KMS-11 (cell line): Measurements from ENCODE around the gene PSMA1.

Experiments used
- H2AFZ ChIP-seq: fragments of 200-600 bp; sonication (generic); 2 replicates; pipeline ENCODE4 v1.6.1; 2016; ENCODE audit warnings: antibody characterized with exemption, mixed run types, low read depth
- H3K27ac ChIP-seq: fragments of 200-600 bp; sonication (generic); 2 replicates; pipeline ENCODE4 v1.6.1; 2016; ENCODE audit warnings: mild to moderate bottlenecking, mixed run types
- H3K27me3 ChIP-seq: fragments of 200-600 bp; sonication (generic); 2 replicates; pipeline ENCODE4 v1.6.1; 2017; ENCODE audit warnings: mild to moderate bottlenecking, low read depth, mixed run types, moderate library complexity; ENCODE audit not compliant: insufficient read depth
- H3K36me3 ChIP-seq: fragments of 200-600 bp; sonication (generic); 2 replicates; pipeline ENCODE4 v1.6.1; 2017; ENCODE audit warnings: mild to moderate bottlenecking, mixed run types; ENCODE audit not compliant: insufficient read depth
- H3K4me1 ChIP-seq: fragments of 200-600 bp; sonication (generic); 2 replicates; pipeline ENCODE4 v1.6.1; 2016; ENCODE audit warnings: mild to moderate bottlenecking, low read depth, mixed run types; ENCODE audit not compliant: poor library complexity, severe bottlenecking
- H3K4me2 ChIP-seq: fragments of 200-600 bp; sonication (generic); 2 replicates; pipeline ENCODE4 v1.7.0; 2016; ENCODE audit warnings: mild to moderate bottlenecking, mixed run types
- H3K4me3 ChIP-seq: fragments of 200-600 bp; sonication (generic); IDR thresholded peaks from 2 replicates; pipeline ENCODE4 v1.6.1; 2017; ENCODE audit warnings: low read depth, low read length, mixed read lengths; ENCODE audit not compliant: insufficient read depth
- H3K79me2 ChIP-seq: fragments of 200-600 bp; sonication (generic); 2 replicates; pipeline ENCODE4 v1.6.1; 2016; ENCODE audit warnings: low read depth, mixed run types; ENCODE audit not compliant: insufficient read depth
- H3K9ac ChIP-seq: fragments of 200-600 bp; sonication (generic); 2 replicates; pipeline ENCODE4 v1.6.1; 2016; ENCODE audit warnings: mild to moderate bottlenecking, mixed run types
- H4K20me1 ChIP-seq: fragments of 200-600 bp; sonication (generic); 2 replicates; pipeline ENCODE4 v1.6.1; 2016; ENCODE audit warnings: mild to moderate bottlenecking, mixed run types; ENCODE audit not compliant: insufficient read depth
- CTCF ChIP-seq: fragments of 200-600 bp; sonication (generic); conservative IDR thresholded peaks from 2 replicates; pipeline ENCODE4 v1.6.1; 2017; ENCODE audit warnings: low read depth, mild to moderate bottlenecking, antibody characterized with exemption, low read length, moderate library complexity, mixed read lengths

Gene PSMA1

GRCh38 chr11:14551380-14551779 lies 31.2 kb upstream of the PSMA1 start:
- no peaks in the 10 kb centered on the region for H3K79me2 ChIP-seq
- H3K27me3 ChIP-seq: no peaks in the 10 kb centered on the region
- no peak for TF ChIP-seq CTCF
- no peak overlapping the region for H3K4me2 ChIP-seq
- no peak overlapping the region for H2AFZ ChIP-seq
- H3K9ac ChIP-seq: no peak overlapping the region
- H3K36me3 ChIP-seq: no peaks in the 10 kb centered on the region
- H3K4me3 ChIP-seq: no peak overlapping the region
- H4K20me1 ChIP-seq: no peaks in the 10 kb centered on the region
- peaks cover 44% of the 10 kb centered on the region for H3K4me1 ChIP-seq
- H3K27ac ChIP-seq: no peak overlapping the region

- Histone ChIP-seq H3K27ac (no peak overlapping the region), H3K4me1 (peaks cover 44% of the 10 kb centered on the region), H3K9ac (no peak overlapping the region), H3K4me3 (no peak overlapping the region), H3K4me2 (no peak overlapping the region), H4K20me1 (no peaks in the 10 kb centered on the region), H3K79me2 (0 out of 2 replicates have a peak, but pooled peaks cover under 1% of the 10 kb centered on the region), H3K36me3 (no peaks in the 10 kb centered on the region), H2AFZ (no peak overlapping the region), H3K27me3 (no peaks in the 10 kb centered on the region)
- no peak for TF ChIP-seq CTCF
Measured at GRCh38 chr11:14549891-14550290, 29.7 kb upstream of the PSMA1 start.

GRCh38 chr11:14547440-14547839 lies 27.3 kb upstream of the PSMA1 start:
- H3K27me3 ChIP-seq: no peaks in the 10 kb centered on the region
- H3K9ac ChIP-seq: no peak overlapping the region
- no peak overlapping the region for H2AFZ ChIP-seq
- TF ChIP-seq CTCF: no peak
- H3K4me3 ChIP-seq: no peak overlapping the region
- H3K79me2 ChIP-seq: 0 out of 2 replicates have a peak, but pooled peaks cover 5% of the 10 kb centered on the region
- no peaks in the 10 kb centered on the region for H4K20me1 ChIP-seq
- H3K27ac ChIP-seq: no peak overlapping the region
- H3K4me1 ChIP-seq: peaks cover 40% of the 10 kb centered on the region
- H3K4me2 ChIP-seq: no peak overlapping the region
- H3K36me3 ChIP-seq: no peaks in the 10 kb centered on the region

- Histone ChIP-seq H3K9ac (no peak overlapping the region), H3K27ac (no peak overlapping the region), H3K79me2 (0 out of 2 replicates have a peak, but pooled peaks cover 5% of the 10 kb centered on the region), H3K4me1 (peaks cover 43% of the 10 kb centered on the region), H3K4me2 (no peak overlapping the region), H4K20me1 (no peaks in the 10 kb centered on the region), H3K4me3 (no peak overlapping the region), H2AFZ (no peak overlapping the region), H3K36me3 (no peaks in the 10 kb centered on the region), H3K27me3 (no peaks in the 10 kb centered on the region)
- TF ChIP-seq CTCF: no peak
Measured at GRCh38 chr11:14546672-14547071, 26.5 kb upstream of the PSMA1 start.
